Choroid plexus epithelial cell (primary cell): ENCODE measurements around the gene HMCN1.

Source experiments
- DNase-seq: peaks from one replicate; pipeline ENCODE4 v3.0.0-alpha.2; 2010; ENCODE audit warnings: low read depth
- H3K4me3 ChIP-seq: 2 replicates; pipeline ENCODE4 v1.5.1; 2011; ENCODE audit warnings: low read depth, mild to moderate bottlenecking, control low read depth, low read length, moderate library complexity
- TF ChIP-seq, protein P1 (sequence below): conservative IDR thresholded peaks from 2 replicates; pipeline ENCODE4 v1.5.1; 2011; ENCODE audit warnings: low read depth, mild to moderate bottlenecking, control low read depth, inconsistent platforms, low read length, moderate library complexity

The HMCN1 gene

DNA sequence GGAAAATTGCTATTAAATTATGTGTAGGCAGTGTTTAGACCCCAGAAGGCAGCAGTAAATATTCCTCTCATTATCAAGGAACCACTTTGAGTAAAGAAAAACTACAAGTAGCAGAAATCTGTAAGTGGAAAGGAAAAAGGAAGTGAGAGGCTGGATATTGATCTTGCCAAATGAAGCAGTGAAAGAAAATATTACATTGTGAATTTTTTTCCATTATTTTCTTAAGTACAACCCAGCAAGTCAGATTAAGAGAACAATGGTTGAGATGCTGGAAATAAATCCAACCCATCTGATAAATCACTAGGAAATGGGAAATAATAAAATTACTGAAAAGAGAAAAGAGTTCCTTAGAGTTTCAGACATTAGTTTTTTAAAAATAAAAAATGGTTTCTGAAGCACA is 106.7 kb downstream of the HMCN1 start:
- H3K4me3 ChIP-seq, result no peak overlapping the region
- TF ChIP-seq, protein P1, sequence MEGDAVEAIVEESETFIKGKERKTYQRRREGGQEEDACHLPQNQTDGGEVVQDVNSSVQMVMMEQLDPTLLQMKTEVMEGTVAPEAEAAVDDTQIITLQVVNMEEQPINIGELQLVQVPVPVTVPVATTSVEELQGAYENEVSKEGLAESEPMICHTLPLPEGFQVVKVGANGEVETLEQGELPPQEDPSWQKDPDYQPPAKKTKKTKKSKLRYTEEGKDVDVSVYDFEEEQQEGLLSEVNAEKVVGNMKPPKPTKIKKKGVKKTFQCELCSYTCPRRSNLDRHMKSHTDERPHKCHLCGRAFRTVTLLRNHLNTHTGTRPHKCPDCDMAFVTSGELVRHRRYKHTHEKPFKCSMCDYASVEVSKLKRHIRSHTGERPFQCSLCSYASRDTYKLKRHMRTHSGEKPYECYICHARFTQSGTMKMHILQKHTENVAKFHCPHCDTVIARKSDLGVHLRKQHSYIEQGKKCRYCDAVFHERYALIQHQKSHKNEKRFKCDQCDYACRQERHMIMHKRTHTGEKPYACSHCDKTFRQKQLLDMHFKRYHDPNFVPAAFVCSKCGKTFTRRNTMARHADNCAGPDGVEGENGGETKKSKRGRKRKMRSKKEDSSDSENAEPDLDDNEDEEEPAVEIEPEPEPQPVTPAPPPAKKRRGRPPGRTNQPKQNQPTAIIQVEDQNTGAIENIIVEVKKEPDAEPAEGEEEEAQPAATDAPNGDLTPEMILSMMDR, result no peak
- DNase-seq, result no peak

- no peak overlapping the region for H3K4me3 ChIP-seq
- TF ChIP-seq, protein P1, result no peak
- no peak for DNase-seq
Measured at GRCh38 chr1:185843297-185843869, 109.2 kb downstream of the HMCN1 start.

- no peak for DNase-seq
Measured at GRCh38 chr1:185843986-185844385, 109.8 kb downstream of the HMCN1 start.

DNA sequence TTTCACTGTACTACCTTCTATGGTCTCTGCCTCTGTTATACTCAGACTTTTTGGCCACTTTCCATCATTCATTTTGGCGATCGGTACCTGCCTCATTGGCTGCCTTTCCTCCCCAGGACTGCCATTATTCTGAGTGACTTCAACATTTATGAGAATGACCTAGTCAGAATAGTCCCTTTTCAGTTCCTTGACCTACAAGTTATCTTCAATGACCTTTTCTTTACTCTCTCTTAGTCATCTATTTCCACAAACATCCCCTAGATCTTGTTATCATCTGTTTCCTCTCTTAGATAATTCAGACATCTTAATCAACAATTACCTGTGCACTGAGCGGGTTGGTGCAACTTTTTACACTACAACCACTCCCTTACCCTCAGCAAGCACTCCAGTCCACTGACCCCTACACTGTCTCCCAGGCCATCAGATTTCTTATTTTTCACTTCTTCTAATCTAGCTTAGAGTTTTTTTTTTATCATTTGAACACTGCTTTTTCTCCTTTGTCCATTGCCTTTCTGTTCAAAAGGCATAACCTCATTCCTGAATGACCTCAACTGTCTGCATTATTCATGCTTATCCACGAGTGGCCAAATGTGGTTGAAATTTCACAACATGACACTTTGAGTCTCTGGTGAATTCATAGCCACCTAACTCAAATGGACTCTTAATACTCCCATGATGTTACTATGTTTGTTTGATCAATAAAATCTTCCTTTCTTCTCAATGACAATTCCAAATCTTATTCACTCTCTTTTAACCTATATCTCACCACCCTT is 112.7 kb downstream of the HMCN1 start:
- TF ChIP-seq, protein P1, result no peak
- peak; percentile 60 for DNase-seq
- no peak overlapping the region for H3K4me3 ChIP-seq

More at GRCh38 chr1:185843986-185844385, 109.8 kb downstream of the HMCN1 start:
- H3K4me3 ChIP-seq, result no peak overlapping the region
- TF ChIP-seq, protein P1, result no peak

- TF ChIP-seq, protein P1, result no peak
- H3K4me3 ChIP-seq, result no peak overlapping the region
- no peak for DNase-seq
Measured at GRCh38 chr1:185849014-185849413, 114.8 kb downstream of the HMCN1 start.

DNA sequence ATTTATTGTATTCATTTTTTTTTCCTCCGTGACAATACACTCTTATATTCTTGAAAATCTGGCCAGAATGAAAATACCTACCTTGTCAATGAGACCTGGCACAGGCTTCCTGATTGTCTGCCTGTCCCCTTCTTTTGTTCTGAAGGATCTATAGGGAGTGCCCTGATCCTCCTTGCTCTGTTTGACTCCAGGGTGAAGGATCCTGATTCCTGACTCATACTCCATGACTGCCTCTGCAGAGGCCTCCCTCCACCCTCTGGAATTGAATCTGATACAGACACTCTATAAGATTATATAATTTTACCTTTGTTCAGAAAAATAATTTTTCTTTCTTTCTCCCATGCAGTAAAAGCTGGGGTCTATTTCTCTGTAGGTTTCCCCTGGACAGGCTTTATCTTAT is 116.2 kb downstream of the HMCN1 start:
- no peak for DNase-seq
- no peak overlapping the region for H3K4me3 ChIP-seq
- TF ChIP-seq, protein P1, result no peak

- DNase-seq, result peak; percentile 76
- H3K4me3 ChIP-seq, result no peak overlapping the region
- TF ChIP-seq, protein P1, result no peak
Measured at GRCh38 chr1:185853739-185854138, 119.5 kb downstream of the HMCN1 start.
